Neural progenitor cell (in vitro differentiated cells): ENCODE results near the gene PPARA. TPM values are rescaled to one million over a fixed set of nuclear protein-coding genes. Genes with fewer than 3 reads are reported as not detected.
A peak's percentile ranks its signal among the peaks of the same experiment; 100 is the strongest.

Experiments used
- DNase-seq: peaks from one replicate; pipeline ENCODE4 v3.0.0-alpha.2; 2016; ENCODE audit warnings: low spot score
- H2AFZ ChIP-seq: fragments of 200-600 bp; sonication (generic); replicated peaks from 2 replicates; pipeline ENCODE4 v1.6.1; 2016; ENCODE audit warnings: antibody characterized with exemption
- H3F3A ChIP-seq: fragments of 200-600 bp; sonication (generic); 2 replicates; pipeline ENCODE4 v1.6.1; 2016; ENCODE audit warnings: antibody characterized with exemption, low read depth
- H3K27ac ChIP-seq: fragments of 200-600 bp; sonication (generic); 2 replicates; pipeline ENCODE4 v1.5.1; 2016; ENCODE audit warnings: mild to moderate bottlenecking
- H3K27me3 ChIP-seq: fragments of 200-600 bp; sonication (generic); 2 replicates; pipeline ENCODE4 v1.6.1; 2016; ENCODE audit warnings: mild to moderate bottlenecking, moderate library complexity
- H3K36me3 ChIP-seq: fragments of 200-600 bp; sonication (generic); 2 replicates; pipeline ENCODE4 v1.5.1; 2016
- H3K4me1 ChIP-seq: fragments of 200-600 bp; sonication (generic); 2 replicates; pipeline ENCODE4 v1.6.1; 2016; ENCODE audit warnings: mixed run types
- H3K4me2 ChIP-seq: fragments of 200-600 bp; sonication (generic); 2 replicates; pipeline ENCODE4 v1.6.1; 2016
- H3K4me3 ChIP-seq: fragments of 200-600 bp; sonication (generic); 2 replicates; pipeline ENCODE4 v1.5.1; 2016
- H3K79me2 ChIP-seq: fragments of 200-600 bp; sonication (generic); 2 replicates; pipeline ENCODE4 v1.6.1; 2016; ENCODE audit warnings: low read depth
- H3K9ac ChIP-seq: fragments of 200-600 bp; sonication (generic); 2 replicates; pipeline ENCODE4 v1.6.1; 2016
- H3K9me3 ChIP-seq: fragments of 200-600 bp; sonication (generic); 2 replicates; pipeline ENCODE4 v1.5.1; 2016; ENCODE audit warnings: low read depth
- H4K20me1 ChIP-seq: fragments of 200-600 bp; sonication (generic); 2 replicates; pipeline ENCODE4 v1.6.1; 2016; ENCODE audit warnings: low read depth
- H3K27ac Mint-ChIP-seq: 3 replicates; pipeline ENCODE4 v1.8.0; 2021; ENCODE audit warnings: mixed read lengths
- H3K27me3 Mint-ChIP-seq: 2 replicates; pipeline ENCODE4 v1.8.0; 2022; ENCODE audit warnings: low read depth, mild to moderate bottlenecking, inconsistent platforms, moderate library complexity, mixed read lengths; ENCODE audit not compliant: insufficient read depth
- H3K36me3 Mint-ChIP-seq: 3 replicates; pipeline ENCODE4 v1.8.0; 2021; ENCODE audit warnings: mixed read lengths
- H3K4me1 Mint-ChIP-seq: 3 replicates; pipeline ENCODE4 v1.8.0; 2021; ENCODE audit warnings: mixed read lengths
- H3K4me3 Mint-ChIP-seq: 3 replicates; pipeline ENCODE4 v1.8.0; 2021; ENCODE audit warnings: mild to moderate bottlenecking, moderate library complexity, mixed read lengths
- H3K9me3 Mint-ChIP-seq: 3 replicates; pipeline ENCODE4 v1.8.0; 2020; ENCODE audit warnings: mixed read lengths
- EZH2 ChIP-seq: fragments of 200-600 bp; sonication (generic); IDR thresholded peaks from 2 replicates; pipeline ENCODE4 v1.6.1; 2017; ENCODE audit warnings: antibody characterized with exemption, mild to moderate bottlenecking, moderate library complexity
- EZH2phosphoT487 ChIP-seq: fragments of 200-600 bp; sonication (generic); IDR thresholded peaks from 2 replicates; pipeline ENCODE4 v1.6.1; 2017; ENCODE audit warnings: antibody characterized with exemption
- total RNA-seq: library from RNA; depleted of rRNA; stranded (reverse); fragments of >200 nt; gene quantifications from 2 replicates; pipeline ENCODE4 v1.2.3, GENCODE V29; 2015; ENCODE audit warnings: low replicate concordance
- TF ChIP-seq, protein P1 (sequence below): fragments of 200-600 bp; sonication (generic); IDR thresholded peaks from 2 replicates; pipeline ENCODE4 v1.5.1; 2017; ENCODE audit warnings: antibody characterized with exemption, mild to moderate bottlenecking

The PPARA gene
- total RNA-seq, 1 donor from 2014 or later: 5.2 TPM

DNA sequence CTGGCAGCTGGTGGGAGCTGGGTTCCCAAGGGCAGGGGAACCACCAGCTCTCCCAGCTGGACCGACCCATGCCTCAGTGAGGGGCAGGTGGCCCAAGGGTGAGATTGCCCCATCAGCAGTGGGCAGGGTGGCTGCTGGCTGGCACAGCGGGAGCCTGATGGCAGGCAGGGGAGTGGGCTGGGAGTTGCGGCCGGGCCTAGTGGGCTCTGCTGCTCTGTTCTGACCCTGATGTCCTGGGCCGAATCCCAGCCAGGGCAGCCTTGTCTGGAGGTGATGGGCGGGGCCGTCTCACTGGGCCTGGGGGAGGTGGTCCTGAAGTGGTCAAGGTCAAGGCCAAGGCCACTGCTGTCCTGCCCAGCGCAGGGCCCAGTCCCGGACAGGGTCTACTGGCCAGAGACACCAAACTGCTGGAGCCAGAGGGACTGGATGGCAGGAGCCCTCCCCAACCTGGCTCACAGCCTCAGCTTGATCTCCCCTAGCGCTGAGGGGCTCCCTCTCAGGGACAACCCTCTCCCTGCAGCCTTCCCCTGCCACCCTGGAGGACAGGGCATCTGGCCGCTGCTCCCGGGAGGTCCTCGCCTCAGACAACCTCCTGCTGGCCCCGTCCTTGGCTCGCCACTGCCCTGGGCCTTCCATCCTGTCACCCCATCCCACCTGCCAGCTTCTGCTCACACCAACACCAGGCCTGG, 26.5 kb upstream of the PPARA start:
- TF ChIP-seq EZH2 (no peak), EZH2phosphoT487 (no peak)
- TF ChIP-seq, protein P1, sequence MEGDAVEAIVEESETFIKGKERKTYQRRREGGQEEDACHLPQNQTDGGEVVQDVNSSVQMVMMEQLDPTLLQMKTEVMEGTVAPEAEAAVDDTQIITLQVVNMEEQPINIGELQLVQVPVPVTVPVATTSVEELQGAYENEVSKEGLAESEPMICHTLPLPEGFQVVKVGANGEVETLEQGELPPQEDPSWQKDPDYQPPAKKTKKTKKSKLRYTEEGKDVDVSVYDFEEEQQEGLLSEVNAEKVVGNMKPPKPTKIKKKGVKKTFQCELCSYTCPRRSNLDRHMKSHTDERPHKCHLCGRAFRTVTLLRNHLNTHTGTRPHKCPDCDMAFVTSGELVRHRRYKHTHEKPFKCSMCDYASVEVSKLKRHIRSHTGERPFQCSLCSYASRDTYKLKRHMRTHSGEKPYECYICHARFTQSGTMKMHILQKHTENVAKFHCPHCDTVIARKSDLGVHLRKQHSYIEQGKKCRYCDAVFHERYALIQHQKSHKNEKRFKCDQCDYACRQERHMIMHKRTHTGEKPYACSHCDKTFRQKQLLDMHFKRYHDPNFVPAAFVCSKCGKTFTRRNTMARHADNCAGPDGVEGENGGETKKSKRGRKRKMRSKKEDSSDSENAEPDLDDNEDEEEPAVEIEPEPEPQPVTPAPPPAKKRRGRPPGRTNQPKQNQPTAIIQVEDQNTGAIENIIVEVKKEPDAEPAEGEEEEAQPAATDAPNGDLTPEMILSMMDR: no peak
- Histone ChIP-seq H3K4me2 (no peak overlapping the region), H3F3A (no peaks in the 10 kb centered on the region), H3K27ac (no peak overlapping the region), H4K20me1 (no peaks in the 10 kb centered on the region), H3K36me3 (no peaks in the 10 kb centered on the region), H3K79me2 (no peaks in the 10 kb centered on the region), H3K9ac (no peak overlapping the region), H3K4me1 (no peaks in the 10 kb centered on the region), H3K4me3 (no peak overlapping the region), H2AFZ (no peak overlapping the region), H3K27me3 (no peaks in the 10 kb centered on the region), H3K9me3 (no peaks in the 10 kb centered on the region)
- Mint-ChIP-seq H3K4me1 (no peaks in the 10 kb centered on the region), H3K27me3 (peaks cover 4% of the 10 kb centered on the region), H3K9me3 (no peaks in the 10 kb centered on the region), H3K4me3 (no peak overlapping the region), H3K36me3 (no peaks in the 10 kb centered on the region), H3K27ac (no peak overlapping the region)
- no peak for DNase-seq

DNA sequence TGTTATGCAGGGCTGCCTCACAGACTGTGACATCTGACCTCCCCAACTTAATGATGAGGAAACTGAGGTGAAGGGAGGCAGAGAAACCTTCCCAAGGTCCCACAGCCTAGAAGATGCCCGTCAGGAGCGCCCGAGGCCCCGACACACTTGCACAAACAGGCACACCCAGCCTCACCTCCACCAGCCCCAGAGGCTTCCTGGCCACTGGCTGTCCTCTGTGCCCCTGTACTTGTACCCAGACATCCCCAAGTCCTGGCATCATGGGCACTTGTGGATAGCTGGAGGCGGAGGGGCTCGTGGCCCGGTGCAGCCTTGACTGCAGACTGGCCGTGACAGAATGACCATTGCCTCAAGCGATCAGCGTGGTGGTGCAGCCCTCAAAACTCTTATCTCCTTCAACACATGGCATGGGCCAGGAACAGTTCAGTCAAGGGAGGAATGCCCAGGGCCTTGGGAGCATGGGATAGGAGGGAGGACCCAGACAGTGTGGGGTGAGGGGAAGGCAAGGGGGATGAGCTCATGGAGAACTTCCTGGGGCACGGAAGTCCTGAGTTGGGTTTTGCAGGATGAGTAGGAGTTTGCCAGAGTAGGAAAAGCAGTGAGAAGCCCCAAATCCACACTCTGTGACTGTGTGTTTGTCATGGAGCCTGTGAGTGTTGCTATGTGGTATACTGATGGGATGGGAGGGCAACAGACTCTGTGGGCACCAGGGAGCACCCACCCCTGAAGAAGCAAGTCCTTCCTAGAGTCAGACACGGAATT, 25.8 kb upstream of the PPARA start:
- Mint-ChIP-seq H3K27ac (peak overlapping the region; percentile 40), H3K4me1 (no peaks in the 10 kb centered on the region), H3K9me3 (no peaks in the 10 kb centered on the region), H3K4me3 (no peak overlapping the region), H3K27me3 (peaks cover 5% of the 10 kb centered on the region), H3K36me3 (no peaks in the 10 kb centered on the region)
- no peak for TF ChIP-seq EZH2
- Histone ChIP-seq H3K36me3 (no peaks in the 10 kb centered on the region), H3K4me2 (no peak overlapping the region), H3K27me3 (no peaks in the 10 kb centered on the region), H3K9me3 (no peaks in the 10 kb centered on the region), H3K9ac (no peak overlapping the region), H3K27ac (no peak overlapping the region), H3K4me3 (no peak overlapping the region), H3F3A (no peaks in the 10 kb centered on the region), H2AFZ (no peak overlapping the region), H4K20me1 (no peaks in the 10 kb centered on the region), H3K79me2 (no peaks in the 10 kb centered on the region), H3K4me1 (no peaks in the 10 kb centered on the region)
- DNase-seq: no peak

DNA sequence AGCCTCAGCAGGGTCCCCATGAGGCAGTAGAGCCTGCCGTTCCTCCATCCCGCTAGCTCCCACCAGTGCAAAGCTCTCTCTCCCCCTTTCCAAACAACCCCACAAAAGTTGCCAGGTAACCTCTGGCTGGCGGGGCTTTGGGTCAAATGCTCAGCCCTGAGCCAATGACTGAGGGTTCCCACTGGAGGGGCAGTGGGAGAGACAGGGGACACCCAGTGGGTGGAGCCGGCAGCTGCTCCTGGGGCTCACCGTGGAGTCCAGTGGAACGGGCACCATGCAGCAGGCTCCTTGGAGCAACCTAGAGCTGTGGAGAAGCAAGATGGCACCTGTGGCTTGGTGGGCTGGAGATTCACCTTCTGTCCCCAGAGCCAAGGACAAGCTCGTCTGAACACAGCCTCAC, 25.0 kb upstream of the PPARA start:
- DNase-seq: no peak
- Histone ChIP-seq H3F3A (no peaks in the 10 kb centered on the region), H3K4me3 (no peak overlapping the region), H3K4me1 (no peaks in the 10 kb centered on the region), H3K79me2 (no peaks in the 10 kb centered on the region), H3K27ac (no peak overlapping the region), H3K9me3 (no peaks in the 10 kb centered on the region), H3K4me2 (no peak overlapping the region), H3K27me3 (no peaks in the 10 kb centered on the region), H4K20me1 (no peaks in the 10 kb centered on the region), H3K36me3 (no peaks in the 10 kb centered on the region), H2AFZ (no peak overlapping the region), H3K9ac (no peak overlapping the region)
- H3K4me3 Mint-ChIP-seq: no peak overlapping the region
- no peaks in the 10 kb centered on the region for H3K4me1 Mint-ChIP-seq
- no peaks in the 10 kb centered on the region for H3K9me3 Mint-ChIP-seq
- H3K36me3 Mint-ChIP-seq: no peaks in the 10 kb centered on the region
- TF ChIP-seq EZH2 (no peak), EZH2phosphoT487 (no peak)
- TF ChIP-seq, protein P1: no peak
- peaks cover 7% of the 10 kb centered on the region for H3K27me3 Mint-ChIP-seq
- no peak overlapping the region for H3K27ac Mint-ChIP-seq
